NOMO-1 (cell line): ENCODE data around the gene PAOX.

Source experiments
- DNase-seq, 2 experiments: peaks; one replicate each; lab custom pipeline; 2025; ENCODE audit not compliant: unreplicated experiment in 2 of 2; lab: John Stamatoyannopoulos, UW

The PAOX gene

GRCh38 chr10:133349160-133349568 lies 29.9 kb upstream of the PAOX start:
- DNase-seq = no peak

GRCh38 chr10:133349577-133350011 lies 29.5 kb upstream of the PAOX start:
- no peak for DNase-seq

GRCh38 chr10:133350283-133350949 lies 28.6 kb upstream of the PAOX start:
- DNase-seq = no peak

GRCh38 chr10:133350950-133351329 lies 28.1 kb upstream of the PAOX start:
- DNase-seq = no peak

GRCh38 chr10:133351408-133352318 lies 27.4 kb upstream of the PAOX start:
- DNase-seq = no peak

GRCh38 chr10:133353202-133353959 lies 25.7 kb upstream of the PAOX start:
- no peak for DNase-seq

GRCh38 chr10:133353988-133354605 lies 25.0 kb upstream of the PAOX start:
- no peak for DNase-seq

- DNase-seq = no peak
These were observed 24.3 kb upstream of the PAOX start for GRCh38 chr10:133354672-133355240.

GRCh38 chr10:133355266-133355665 lies 23.8 kb upstream of the PAOX start:
- no peak for DNase-seq

GRCh38 chr10:133355991-133356390 lies 23.1 kb upstream of the PAOX start:
- no peak for DNase-seq

- no peak for DNase-seq
These were observed 22.3 kb upstream of the PAOX start for GRCh38 chr10:133356549-133357284.

GRCh38 chr10:133357285-133358161 lies 21.5 kb upstream of the PAOX start, which contains the start of gene FUOM:
Gene FUOM, minus strand, starts transcription at chr10:133358019. Its CDS starts 12 bp downstream, at chr10:133358007.
- DNase-seq = peak; percentile 49 to 78

GRCh38 chr10:133358162-133358924 lies 20.7 kb upstream of the PAOX start:
- no peak for DNase-seq

GRCh38 chr10:133358925-133359310 lies 20.1 kb upstream of the PAOX start:
- DNase-seq = no peak

GRCh38 chr10:133359554-133359971 lies 19.5 kb upstream of the PAOX start:
- DNase-seq = no peak

- no peak for DNase-seq
These were observed 19.0 kb upstream of the PAOX start for GRCh38 chr10:133359972-133360610.

- DNase-seq = no peak
These were observed 17.8 kb upstream of the PAOX start for GRCh38 chr10:133361227-133361626.
